B cell (primary cell): Measurements from ENCODE around the gene AGPAT1. TPM values are rescaled to one million over a fixed set of nuclear protein-coding genes. Genes with fewer than 3 reads are reported as not detected.
A peak's percentile ranks its signal among the peaks of the same experiment; 100 is the strongest.
"Not testable (repeated sequence)": the region's sequence is repeated elsewhere in the genome, so short reads cannot be mapped to it uniquely, and the experiment has no call there.

Experiments
- ATAC-seq: fragments of 200-7000 bp; cut with Tn5 transposase; one replicate; pipeline ENCODE4 v1.10.0; 2021; ENCODE audit warnings: low read depth, mild to moderate bottlenecking, moderate number of reproducible peaks, moderate library complexity
- CTCF ChIA-PET: fragments of 350-600 bp; sonication (Branson Sonifier 250); formaldehyde crosslinking; loops from one replicate; lab custom pipeline; 2021; ENCODE audit warnings: antibody characterized with exemption, inconsistent platforms; lab: Charles Lee
- POLR2A ChIA-PET: fragments of 350-600 bp; sonication (Branson Sonifier 250); formaldehyde crosslinking; loops from one replicate; lab custom pipeline; 2021; ENCODE audit warnings: antibody characterized with exemption; lab: Charles Lee
- DNase-seq: peaks from one replicate; pipeline ENCODE4 v3.0.0; 2013
- H2AFZ ChIP-seq: 2 replicates; pipeline ENCODE4 v1.6.1; 2012; ENCODE audit warnings: mild to moderate bottlenecking, low read depth, low read length; ENCODE audit not compliant: insufficient read depth, poor library complexity, severe bottlenecking
- H3K27ac ChIP-seq, 2 donors: 1 replicate in 1 of 2; 2 replicates in 1 of 2; pipeline ENCODE4 v1.5.1; 2012 to 2013; ENCODE audit warnings: low read length in 2 of 2, mild to moderate bottlenecking in 2 of 2, moderate library complexity in 1 of 2
- H3K27me3 ChIP-seq, 4 experiments: fragments of 200-600 bp in 1 of 4; sonication (generic) in 1 of 4; replicated peaks in 1 of 4; 1 replicate in 2 of 4; 2 replicates in 2 of 4; pipeline versions ENCODE4 v1.6.1 to v1.7.0; 2013 to 2016; ENCODE audit warnings: low read length in 3 of 4, mild to moderate bottlenecking in 2 of 4, mixed read lengths in 1 of 4, moderate library complexity in 1 of 4; ENCODE audit not compliant: insufficient read depth in 4 of 4, control insufficient read depth in 3 of 4; ENCODE audit errors: control extremely low read depth in 1 of 4
- H3K36me3 ChIP-seq, 2 experiments: replicated peaks in 1 of 2; 1 replicate in 1 of 2; 2 replicates in 1 of 2; pipeline versions ENCODE4 v1.6.1 to v1.7.1; 2013; ENCODE audit warnings: low read length in 1 of 2; ENCODE audit not compliant: insufficient read depth in 2 of 2, control insufficient read depth in 1 of 2; ENCODE audit errors: control extremely low read depth in 1 of 2, extremely low read depth in 1 of 2
- H3K4me1 ChIP-seq, 2 donors: fragments of 200-600 bp in 1 of 2; sonication (generic) in 1 of 2; 1 replicate in 1 of 2; 2 replicates in 1 of 2; pipeline versions ENCODE4 v1.5.1 to v1.6.1; 2013 to 2017; ENCODE audit warnings: low read length in 2 of 2; ENCODE audit not compliant: control insufficient read depth in 2 of 2, insufficient read depth in 2 of 2
- H3K4me2 ChIP-seq: replicated peaks from 2 replicates; pipeline ENCODE3; 2012; ENCODE audit warnings: mild to moderate bottlenecking, low read depth, low read length; ENCODE audit not compliant: poor library complexity, severe bottlenecking
- H3K4me3 ChIP-seq, 5 experiments: fragments of 200-600 bp in 1 of 5; sonication (generic) in 1 of 5; 1 replicate in 3 of 5; 2 replicates in 2 of 5; pipeline versions ENCODE4 v1.5.1 to v1.7.0; 2011 to 2016; ENCODE audit warnings: low read length in 4 of 5, mild to moderate bottlenecking in 4 of 5, low read depth in 2 of 5, control low read depth in 1 of 5, moderate library complexity in 1 of 5; ENCODE audit not compliant: insufficient read depth in 1 of 5; ENCODE audit errors: control extremely low read depth in 1 of 5, extremely low read depth in 1 of 5
- H3K79me2 ChIP-seq: fragments of 200-600 bp; sonication (generic); one replicate; pipeline ENCODE4 v1.6.0; 2016; ENCODE audit warnings: low read length; ENCODE audit not compliant: control insufficient read depth, insufficient read depth
- H3K9ac ChIP-seq: fragments of 200-600 bp; sonication (generic); 2 replicates; pipeline ENCODE4 v1.6.1; 2017; ENCODE audit warnings: mild to moderate bottlenecking, low read length, moderate library complexity
- H3K9me3 ChIP-seq, 3 donors: one replicate each; pipeline versions ENCODE4 v1.6.1 to v1.7.1; 2013; ENCODE audit warnings: low read length in 2 of 3; ENCODE audit not compliant: control insufficient read depth in 2 of 3, insufficient read depth in 1 of 3; ENCODE audit errors: control extremely low read depth in 1 of 3
- H4K20me1 ChIP-seq: 2 replicates; pipeline ENCODE4 v1.6.0; 2012; ENCODE audit warnings: mild to moderate bottlenecking, low read length; ENCODE audit not compliant: insufficient read depth, control insufficient read depth, poor library complexity, severe bottlenecking
- H3K27ac Mint-ChIP-seq: one replicate; pipeline ENCODE4 v1.8.0; 2021; ENCODE audit warnings: mixed read lengths
- H3K27me3 Mint-ChIP-seq: one replicate; pipeline ENCODE4 v1.8.0; 2021; ENCODE audit warnings: mixed read lengths
- H3K4me1 Mint-ChIP-seq: one replicate; pipeline ENCODE4 v1.8.0; 2021; ENCODE audit warnings: mixed read lengths
- H3K4me3 Mint-ChIP-seq: one replicate; pipeline ENCODE4 v1.8.0; 2021; ENCODE audit warnings: mixed read lengths
- H3K9me3 Mint-ChIP-seq: one replicate; pipeline ENCODE4 v1.8.0; 2022; ENCODE audit warnings: mixed read lengths; ENCODE audit not compliant: insufficient read depth
- EZH2 ChIP-seq: IDR thresholded peaks from 2 replicates; pipeline ENCODE4 v1.6.1; 2012; ENCODE audit warnings: borderline replicate concordance, low read depth, mild to moderate bottlenecking, moderate library complexity, low read length; ENCODE audit not compliant: insufficient read depth, poor library complexity, severe bottlenecking
- WGBS: methylation state at CpG from one replicate; pipeline ENCODE4 v1.1.5; 2013; ENCODE audit warnings: missing lambda C conversion rate; ENCODE audit not compliant: insufficient coverage; 5-methylcytosine and 5-hydroxymethylcytosine counted together
- intact Hi-C: fragments of 100-400 bp; cut with micrococcal nuclease; formaldehyde crosslinking; loops from one replicate; pipeline ENCODE4 v1.10.0; 2022
- polyA plus RNA-seq: library from polyadenylated mRNA; depleted of rRNA; stranded (reverse); fragments of >200 nt; gene quantifications from 2 replicates; pipeline ENCODE4 v1.2.3, GENCODE V29; 2012
- total RNA-seq, 2 donors: library from RNA; stranded (reverse); fragments of 120-200 nt in 1 of 2; gene quantifications; 1 replicate in 1 of 2; 2 replicates in 1 of 2; pipeline versions ENCODE4 v1.2.3 to v1.2.4, GENCODE V29; 2013 to 2022
- TF ChIP-seq, protein P1 (sequence below): fragments of 200-600 bp; IDR thresholded peaks from one replicate; pipeline ENCODE4 v1.8.0; 2022; ENCODE audit warnings: antibody characterized with exemption, mild to moderate bottlenecking

The AGPAT1 gene
- total and polyA plus RNA-seq, 2 donors (not counting 1 experiment from before 2014, with no cell fraction given) = 29.8 to 37.1 TPM

DNA sequence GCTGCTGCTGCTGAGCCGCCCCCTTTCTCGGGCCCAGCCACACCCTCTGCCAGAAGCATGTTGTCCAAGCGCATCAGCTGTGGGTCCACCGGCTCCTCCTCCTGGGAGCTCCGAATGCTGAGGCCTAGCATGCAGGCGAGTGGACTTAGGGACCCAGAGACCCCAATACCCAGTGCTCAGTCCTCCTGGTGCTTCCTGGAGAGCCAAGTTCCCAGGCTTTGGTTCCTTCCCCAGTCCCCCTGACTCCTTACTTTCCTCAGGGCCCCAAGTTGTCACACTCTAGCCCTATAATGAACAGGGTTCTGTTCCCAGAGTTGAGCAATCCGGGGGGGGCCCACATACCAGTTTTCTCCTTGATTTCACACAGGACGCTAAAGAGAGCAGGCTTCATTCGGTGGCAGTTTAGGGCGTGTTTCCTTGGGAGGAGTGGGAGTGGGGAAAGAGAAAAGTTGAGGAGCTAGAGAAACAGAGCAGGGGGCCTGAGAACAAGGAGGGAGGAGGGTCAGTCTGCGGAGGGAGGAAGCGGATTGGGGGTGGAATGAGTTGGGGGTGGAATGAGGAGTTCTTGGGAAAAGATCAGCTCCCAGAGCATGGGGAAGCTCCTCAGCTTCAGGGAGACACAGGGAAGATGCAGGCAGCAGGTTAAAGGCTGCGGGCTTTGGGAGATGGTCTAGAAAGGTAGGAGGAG is 12.6 kb upstream of the AGPAT1 start:
- peak overlapping the region; percentile 91 for H3K4me3 Mint-ChIP-seq
- CTCF ChIA-PET = interaction anchor here (0.8 kb wide), 1 partner anchor 24 kb away, joined by 3 read pairs; the partner anchor contains the start of gene EGFL8

GRCh38 chr6:32187725-32188380 is 12.0 kb upstream of the AGPAT1 start:
- not testable (repeated sequence) for H3K4me3 ChIP-seq
- peaks cover 60% of the 10 kb centered on the region for H3K4me1 Mint-ChIP-seq
- CTCF ChIA-PET = interaction anchor here (0.7 kb wide), 1 partner anchor 604 kb away, joined by 3 read pairs; no protein-coding TSS in a partner anchor

More for the DNA sequence above, 12.6 kb upstream of the AGPAT1 start:
- Histone ChIP-seq H3K4me1 (peaks cover 39 to 57% of the 10 kb centered on the region in 2 donors), H3K4me2 (peak overlapping the region; percentile 91), H3K9ac (peak overlapping the region; percentile 96), H3K36me3 (peaks cover 0 to 44% of the 10 kb centered on the region in 2 experiments), H4K20me1 (no peaks in the 10 kb centered on the region), H2AFZ (no peak overlapping the region), H3K27ac (peak overlapping the region in 1 of 2 donors; percentile 97), H3K79me2 (peaks cover 65% of the 10 kb centered on the region), H3K27me3 (no peaks in the 10 kb centered on the region), H3K4me3 (peak overlapping the region; percentile 74 to 99 (median 95)), H3K9me3 (no peaks in the 10 kb centered on the region)
- H3K27me3 Mint-ChIP-seq = no peaks in the 10 kb centered on the region
- TF ChIP-seq, protein P1, sequence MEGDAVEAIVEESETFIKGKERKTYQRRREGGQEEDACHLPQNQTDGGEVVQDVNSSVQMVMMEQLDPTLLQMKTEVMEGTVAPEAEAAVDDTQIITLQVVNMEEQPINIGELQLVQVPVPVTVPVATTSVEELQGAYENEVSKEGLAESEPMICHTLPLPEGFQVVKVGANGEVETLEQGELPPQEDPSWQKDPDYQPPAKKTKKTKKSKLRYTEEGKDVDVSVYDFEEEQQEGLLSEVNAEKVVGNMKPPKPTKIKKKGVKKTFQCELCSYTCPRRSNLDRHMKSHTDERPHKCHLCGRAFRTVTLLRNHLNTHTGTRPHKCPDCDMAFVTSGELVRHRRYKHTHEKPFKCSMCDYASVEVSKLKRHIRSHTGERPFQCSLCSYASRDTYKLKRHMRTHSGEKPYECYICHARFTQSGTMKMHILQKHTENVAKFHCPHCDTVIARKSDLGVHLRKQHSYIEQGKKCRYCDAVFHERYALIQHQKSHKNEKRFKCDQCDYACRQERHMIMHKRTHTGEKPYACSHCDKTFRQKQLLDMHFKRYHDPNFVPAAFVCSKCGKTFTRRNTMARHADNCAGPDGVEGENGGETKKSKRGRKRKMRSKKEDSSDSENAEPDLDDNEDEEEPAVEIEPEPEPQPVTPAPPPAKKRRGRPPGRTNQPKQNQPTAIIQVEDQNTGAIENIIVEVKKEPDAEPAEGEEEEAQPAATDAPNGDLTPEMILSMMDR = no peak
- TF ChIP-seq EZH2 = no peak
- POLR2A ChIA-PET = interaction anchor here (1.0 kb wide), 1 partner anchor 11 kb away, joined by 6 read pairs; the partner anchor contains the start of gene RNF5
- H3K27ac Mint-ChIP-seq = peak overlapping the region; percentile 95
- DNase-seq (no peak), ATAC-seq (no peak)
- H3K9me3 Mint-ChIP-seq = no peaks in the 10 kb centered on the region
- 49% methylated on average over 10 of the region's 13 CpGs for WGBS
- intact Hi-C loops = no loop called here
- H3K4me1 Mint-ChIP-seq = peaks cover 63% of the 10 kb centered on the region

More at GRCh38 chr6:32187725-32188380, 12.0 kb upstream of the AGPAT1 start:
- intact Hi-C loops, ATAC-seq, H3K27me3 Mint-ChIP-seq, H3K27me3 ChIP-seq, H2AFZ ChIP-seq, H3K9ac ChIP-seq, H3K9me3 Mint-ChIP-seq, H4K20me1 ChIP-seq, POLR2A ChIA-PET, DNase-seq, H3K9me3 ChIP-seq: not testable (repeated sequence)
- Mint-ChIP-seq H3K27ac (peak overlapping the region; percentile 88), H3K4me3 (peak overlapping the region; percentile 91)
- peak overlapping the region; percentile 91 for H3K4me2 ChIP-seq
- 97% methylated on average over 3 of the region's 18 CpGs for WGBS
- peaks cover 68% of the 10 kb centered on the region for H3K79me2 ChIP-seq
- H3K4me1 ChIP-seq = peaks cover 32 to 50% of the 10 kb centered on the region in 2 donors
- H3K36me3 ChIP-seq = peaks cover 0 to 51% of the 10 kb centered on the region in 2 experiments
- H3K27ac ChIP-seq = peak overlapping the region in 1 of 2 donors; percentile 51
